Stomach smooth muscle (tissue), 2 donors: ENCODE measurements around the gene NFATC1.
"Not testable (repeated sequence)": the region's sequence is repeated elsewhere in the genome, so short reads cannot be mapped to it uniquely, and the experiment has no call there.

Source experiments
- H3K27ac ChIP-seq: one replicate; pipeline ENCODE4 v1.7.0; 2013; ENCODE audit warnings: mild to moderate bottlenecking, low read length, inconsistent platforms
- H3K27me3 ChIP-seq, 2 donors: one replicate each; pipeline ENCODE4 v1.7.0; 2013; ENCODE audit warnings: low read length in 2 of 2; ENCODE audit not compliant: insufficient read depth in 2 of 2, control insufficient read depth in 1 of 2
- H3K36me3 ChIP-seq, 2 donors: one replicate each; pipeline ENCODE4 v1.7.0; 2013; ENCODE audit warnings: low read length in 2 of 2; ENCODE audit not compliant: control insufficient read depth in 2 of 2, insufficient read depth in 2 of 2
- H3K4me1 ChIP-seq: one replicate; pipeline ENCODE4 v1.7.0; 2013; ENCODE audit warnings: low read length; ENCODE audit not compliant: control insufficient read depth, insufficient read depth
- H3K4me3 ChIP-seq, 2 donors: one replicate each; pipeline ENCODE4 v1.7.0; 2013; ENCODE audit warnings: low read length in 2 of 2
- H3K9ac ChIP-seq, 2 donors: one replicate each; pipeline ENCODE4 v1.7.0; 2013; ENCODE audit warnings: low read length in 2 of 2, mild to moderate bottlenecking in 1 of 2
- H3K9me3 ChIP-seq, 2 donors: one replicate each; pipeline ENCODE4 v1.7.0; 2013; ENCODE audit warnings: low read length in 2 of 2; ENCODE audit not compliant: control insufficient read depth in 2 of 2
- donor health status: healthy.
- donor health status: Pancreatic carcinoma.

NFATC1 gene

DNA sequence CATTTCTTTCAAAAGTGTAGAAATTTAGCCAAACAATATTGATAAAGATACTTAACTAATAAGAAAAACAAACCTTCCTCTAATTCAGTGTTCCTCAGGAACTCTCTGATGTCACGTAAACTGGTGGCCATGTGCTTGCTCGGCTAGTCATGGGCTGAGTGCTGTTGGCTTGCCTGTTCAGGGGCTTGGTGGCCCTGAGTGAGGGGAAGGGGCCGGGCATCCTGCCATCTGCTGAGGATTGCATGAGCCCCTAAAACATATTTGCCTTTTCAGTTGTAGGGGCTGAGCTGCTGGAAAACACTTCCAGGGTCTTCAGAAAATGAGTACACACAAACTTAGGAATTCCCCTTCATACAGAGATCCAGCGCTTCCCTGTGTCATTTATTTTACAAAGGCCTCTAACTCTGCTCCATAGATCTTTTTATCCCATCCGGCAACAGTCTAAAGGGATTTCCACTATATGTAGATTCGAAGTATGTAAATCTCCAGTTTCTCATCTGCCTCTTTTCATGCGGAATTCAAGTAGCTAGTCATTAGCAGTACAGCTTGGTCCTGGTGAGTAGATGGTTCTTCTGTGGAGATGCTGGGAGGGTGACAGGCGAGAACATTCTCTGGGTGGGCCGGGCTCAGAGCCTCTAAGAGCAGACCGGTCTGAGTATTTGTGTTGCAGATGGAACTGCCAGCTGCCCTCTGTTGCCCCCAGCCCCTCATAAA lies 20.1 kb upstream of the NFATC1 start:
- peaks cover 7% of the 10 kb centered on the region for H3K4me1 ChIP-seq
- H3K9me3 ChIP-seq, result no peaks in the 10 kb centered on the region
- H3K36me3 ChIP-seq, result peaks cover 17 to 18% of the 10 kb centered on the region in 2 donors
- H3K9ac ChIP-seq, result no peak overlapping the region
- no peaks in the 10 kb centered on the region for H3K27me3 ChIP-seq
- no peak overlapping the region for H3K4me3 ChIP-seq
- H3K27ac ChIP-seq, result no peak overlapping the region

DNA sequence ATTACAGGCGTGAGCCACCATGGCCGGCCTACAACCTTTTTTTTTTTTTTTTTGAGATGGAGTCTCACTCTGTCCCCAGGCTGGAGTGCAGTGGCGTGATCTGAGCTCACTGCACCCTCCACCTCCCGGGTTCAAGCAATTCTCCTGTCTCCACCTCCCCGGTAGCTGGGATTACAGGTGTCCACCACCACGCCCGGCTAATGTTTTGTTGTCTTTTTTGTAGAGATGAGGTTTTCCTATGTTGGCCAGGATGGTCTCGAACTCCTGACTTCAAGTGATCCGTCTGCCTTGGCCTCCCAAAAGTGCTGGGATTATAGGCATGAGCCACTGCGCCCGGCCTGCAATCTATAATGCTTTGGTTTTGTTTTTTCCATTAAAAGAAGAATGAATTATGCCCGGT lies 19.1 kb upstream of the NFATC1 start:
- not testable (repeated sequence) for H3K4me1 ChIP-seq, H3K9ac ChIP-seq, H3K27ac ChIP-seq, H3K27me3 ChIP-seq, H3K4me3 ChIP-seq, H3K9me3 ChIP-seq
- peaks cover 13 to 18% of the 10 kb centered on the region in 2 donors for H3K36me3 ChIP-seq

DNA sequence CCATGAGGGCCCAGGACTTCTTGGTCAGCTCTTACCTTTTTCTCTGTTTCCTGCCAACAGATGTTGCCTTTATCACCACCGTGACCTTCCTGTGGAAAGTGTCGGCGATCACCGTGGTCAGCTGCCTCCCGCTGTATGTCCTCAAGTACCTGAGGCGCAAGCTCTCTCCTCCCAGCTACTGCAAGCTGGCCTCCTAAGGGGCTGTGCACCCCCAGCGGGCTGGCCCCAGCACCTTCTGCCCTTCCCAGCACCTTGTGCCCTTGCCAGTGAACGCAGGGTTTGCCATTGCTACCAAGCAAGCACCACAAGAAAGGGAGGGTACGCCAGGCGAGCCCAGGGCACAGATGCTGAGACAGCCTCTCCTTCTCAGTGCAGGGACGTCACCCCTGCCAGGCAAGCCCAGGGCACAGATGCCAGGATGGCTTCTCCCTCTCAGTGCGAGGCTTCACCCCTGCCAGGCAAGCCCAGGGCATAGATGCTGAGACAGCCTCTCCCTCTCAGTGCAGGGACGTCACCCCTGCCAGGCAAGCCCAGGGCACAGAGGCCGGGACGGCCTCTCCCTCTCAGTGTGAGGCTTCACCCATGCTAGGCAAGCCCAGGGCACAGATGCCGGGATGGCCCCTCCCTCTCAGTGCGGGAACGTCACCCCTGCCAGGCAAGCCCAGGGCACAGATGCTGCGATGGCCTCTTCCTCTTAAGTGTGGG lies 18.4 kb upstream of the NFATC1 start:
- no peaks in the 10 kb centered on the region for H3K9me3 ChIP-seq
- no peak overlapping the region for H3K4me3 ChIP-seq
- H3K9ac ChIP-seq, result no peak overlapping the region
- H3K27me3 ChIP-seq, result no peaks in the 10 kb centered on the region
- H3K36me3 ChIP-seq, result peaks cover 13 to 18% of the 10 kb centered on the region in 2 donors
- H3K27ac ChIP-seq, result no peak overlapping the region
- H3K4me1 ChIP-seq, result peaks cover 7% of the 10 kb centered on the region

- Histone ChIP-seq H3K36me3 (peaks cover 13 to 18% of the 10 kb centered on the region in 2 donors), H3K9ac (no peak overlapping the region), H3K4me1 (peaks cover 7% of the 10 kb centered on the region), H3K9me3 (no peaks in the 10 kb centered on the region), H3K4me3 (no peak overlapping the region), H3K27me3 (no peaks in the 10 kb centered on the region), H3K27ac (no peak overlapping the region)
Measured at GRCh38 chr18:79378536-79379250, 17.0 kb upstream of the NFATC1 start.

GRCh38 chr18:79379251-79379905 lies 16.4 kb upstream of the NFATC1 start:
- Histone ChIP-seq H3K4me3 (no peak overlapping the region), H3K9me3 (no peaks in the 10 kb centered on the region), H3K36me3 (peaks cover 13 to 18% of the 10 kb centered on the region in 2 donors), H3K27me3 (no peaks in the 10 kb centered on the region), H3K9ac (no peak overlapping the region), H3K27ac (no peak overlapping the region), H3K4me1 (peaks cover 9% of the 10 kb centered on the region)

DNA sequence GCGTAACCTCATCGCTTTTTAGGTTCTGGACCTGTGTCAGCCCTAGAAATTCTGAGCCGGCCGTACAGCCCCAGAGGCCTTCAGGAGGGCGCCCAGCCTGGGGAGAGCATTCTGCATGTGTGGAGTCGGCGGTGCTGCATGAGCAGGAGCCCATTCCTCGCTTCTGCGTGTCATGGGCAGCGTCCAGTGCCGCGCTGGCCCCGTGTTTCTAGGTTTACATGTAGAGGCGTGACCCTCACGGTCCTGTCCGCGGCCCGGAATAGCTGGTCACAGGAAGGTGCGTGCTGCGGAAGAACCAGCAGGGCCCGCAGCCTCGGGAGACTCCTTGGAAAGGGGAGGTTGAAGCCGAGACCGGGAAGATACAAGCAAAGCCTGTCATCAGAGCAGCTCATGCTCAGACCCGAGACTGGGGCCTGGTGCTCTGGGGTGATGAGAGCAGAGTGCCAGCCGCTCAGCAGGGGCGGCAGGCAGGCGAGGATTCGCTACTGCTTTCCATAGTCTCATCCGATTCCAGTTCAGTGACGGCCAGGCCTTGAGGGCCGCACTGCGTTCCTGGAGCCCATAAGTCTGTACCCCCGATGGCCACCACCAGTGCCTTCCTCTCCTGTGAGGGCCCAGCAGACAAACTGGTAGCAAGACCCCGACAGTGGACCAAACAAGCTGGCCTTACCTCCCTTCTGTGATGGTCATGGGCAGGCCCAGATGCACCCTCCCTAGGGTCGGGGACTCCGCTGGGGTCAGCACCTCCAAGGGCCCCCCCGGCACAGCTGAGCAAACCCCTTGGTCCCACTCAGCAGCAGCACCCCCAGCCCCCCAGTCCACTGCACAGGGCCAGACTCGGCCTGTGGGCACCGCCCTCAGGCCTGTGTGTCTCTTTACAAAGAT lies 15.6 kb upstream of the NFATC1 start:
- Histone ChIP-seq H3K4me3 (no peak overlapping the region), H3K9me3 (no peaks in the 10 kb centered on the region), H3K9ac (no peak overlapping the region), H3K36me3 (peaks cover 11 to 14% of the 10 kb centered on the region in 2 donors), H3K27me3 (no peaks in the 10 kb centered on the region), H3K27ac (no peak overlapping the region), H3K4me1 (peaks cover 11% of the 10 kb centered on the region)

GRCh38 chr18:79380816-79381806 lies 14.6 kb upstream of the NFATC1 start:
- H3K27me3 ChIP-seq, result no peaks in the 10 kb centered on the region
- no peak overlapping the region for H3K9ac ChIP-seq
- H3K9me3 ChIP-seq, result no peaks in the 10 kb centered on the region
- no peak overlapping the region for H3K27ac ChIP-seq
- peaks cover 11 to 14% of the 10 kb centered on the region in 2 donors for H3K36me3 ChIP-seq
- H3K4me1 ChIP-seq, result peaks cover 11% of the 10 kb centered on the region
- no peak overlapping the region for H3K4me3 ChIP-seq

DNA sequence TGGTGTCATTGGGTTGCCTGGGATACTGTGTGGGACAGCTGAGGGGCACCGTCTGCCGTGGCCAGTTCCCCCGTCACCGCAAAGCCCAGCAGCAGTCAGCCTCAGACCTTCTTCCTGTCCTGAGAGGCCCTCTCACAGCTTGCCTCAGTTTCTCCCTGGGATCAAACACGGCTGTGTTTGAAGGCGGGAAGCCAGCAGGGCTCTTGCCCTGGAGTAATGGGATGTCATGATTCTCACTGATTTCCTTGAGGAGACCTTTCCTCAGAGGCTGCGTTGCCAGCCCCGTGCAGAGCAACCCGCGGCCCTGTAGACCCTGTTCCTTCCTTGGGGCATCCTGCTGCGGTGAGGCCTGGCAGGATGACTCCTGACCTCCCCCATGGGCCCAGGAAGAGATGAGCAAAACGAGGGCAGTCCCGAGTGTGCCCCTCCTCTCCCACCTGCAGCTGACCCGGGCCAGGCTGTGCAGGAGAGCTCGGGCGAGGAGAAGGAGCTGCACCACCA lies 13.9 kb upstream of the NFATC1 start:
- Histone ChIP-seq H3K9me3 (no peaks in the 10 kb centered on the region), H3K36me3 (peaks cover 11 to 14% of the 10 kb centered on the region in 2 donors), H3K4me1 (peaks cover 11% of the 10 kb centered on the region), H3K9ac (no peak overlapping the region), H3K4me3 (no peak overlapping the region), H3K27me3 (no peaks in the 10 kb centered on the region), H3K27ac (no peak overlapping the region)

- H3K27me3 ChIP-seq, result no peaks in the 10 kb centered on the region
- no peak overlapping the region for H3K9ac ChIP-seq
- peaks cover 4 to 6% of the 10 kb centered on the region in 2 donors for H3K36me3 ChIP-seq
- H3K4me3 ChIP-seq, result no peak overlapping the region
- no peaks in the 10 kb centered on the region for H3K9me3 ChIP-seq
- H3K4me1 ChIP-seq, result peaks cover 11% of the 10 kb centered on the region
- no peak overlapping the region for H3K27ac ChIP-seq
Measured at GRCh38 chr18:79382681-79383387, 12.9 kb upstream of the NFATC1 start.
